GM21515 (cell line): Measurements from ENCODE around the gene NAGPA.
A peak's percentile ranks its signal among the peaks of the same experiment; 100 is the strongest.
"Not testable (repeated sequence)": the region's sequence is repeated elsewhere in the genome, so short reads cannot be mapped to it uniquely, and the experiment has no call there.

Source experiments
- ATAC-seq: cut with Tn5 transposase; IDR thresholded peaks from one replicate; pipeline ENCODE4 v1.9.1; 2021; ENCODE audit not compliant: unreplicated experiment

The NAGPA gene

GRCh38 chr16:5062051-5062450 lies 28.3 kb upstream of the NAGPA start:
- no peak for ATAC-seq

GRCh38 chr16:5060073-5060641 lies 26.4 kb upstream of the NAGPA start:
- no peak for ATAC-seq

DNA sequence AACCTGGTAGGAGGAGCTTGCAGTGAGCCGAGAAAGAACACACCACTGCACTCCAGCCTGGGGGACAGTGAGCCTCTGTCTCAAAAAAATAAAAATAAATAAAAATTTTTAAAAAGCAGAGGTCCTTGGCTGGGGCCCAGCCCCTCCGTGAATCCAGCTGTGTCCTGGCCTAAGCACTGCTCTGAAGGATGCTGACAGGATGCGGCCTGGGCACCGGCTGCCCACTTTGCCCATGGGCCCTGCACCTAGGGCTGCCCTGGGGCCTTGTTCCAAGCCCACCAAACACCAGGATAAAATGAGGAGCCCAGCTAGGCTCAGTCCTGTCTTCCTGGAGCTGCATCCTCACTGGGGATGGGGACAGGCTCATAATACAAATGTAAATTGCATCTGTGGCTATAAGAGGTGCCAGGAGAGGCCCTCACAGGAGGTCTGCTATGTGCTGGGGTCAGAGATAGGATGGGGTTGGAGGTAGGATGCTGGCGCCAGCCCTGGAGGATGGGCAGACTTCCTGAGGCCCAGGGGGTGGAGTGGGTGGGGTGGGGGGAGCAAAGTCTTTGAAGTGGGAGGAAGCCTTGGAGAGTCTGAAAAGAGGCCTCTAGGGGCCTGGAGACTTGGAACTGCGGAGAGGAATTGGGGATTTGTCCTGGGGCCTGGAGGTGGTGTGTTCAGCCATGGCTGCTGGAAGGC lies 25.8 kb upstream of the NAGPA start:
- ATAC-seq = no peak

DNA sequence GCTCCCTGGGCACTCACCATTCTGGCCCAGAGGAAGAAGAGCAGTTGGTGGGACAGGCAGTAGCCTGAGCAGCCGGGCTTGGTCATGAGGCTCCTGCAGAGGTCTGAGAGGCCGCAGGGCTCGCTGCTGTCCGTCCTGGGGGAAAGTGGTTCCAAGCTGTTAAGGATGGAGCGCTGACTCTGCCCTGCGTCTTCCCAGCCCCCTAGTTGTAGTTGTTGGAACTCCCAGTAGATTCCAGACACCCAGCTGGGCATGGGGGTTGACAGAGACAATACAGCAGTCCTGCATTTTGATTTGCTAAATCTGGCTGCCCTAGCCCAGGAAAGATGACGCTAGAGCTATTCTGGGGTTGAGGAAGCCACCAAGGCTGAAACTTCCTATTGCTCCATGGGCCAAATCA lies 24.7 kb upstream of the NAGPA start:
- ATAC-seq = no peak

- ATAC-seq = peak; percentile 54
Measured at GRCh38 chr16:5056352-5056751, 22.6 kb upstream of the NAGPA start.

DNA sequence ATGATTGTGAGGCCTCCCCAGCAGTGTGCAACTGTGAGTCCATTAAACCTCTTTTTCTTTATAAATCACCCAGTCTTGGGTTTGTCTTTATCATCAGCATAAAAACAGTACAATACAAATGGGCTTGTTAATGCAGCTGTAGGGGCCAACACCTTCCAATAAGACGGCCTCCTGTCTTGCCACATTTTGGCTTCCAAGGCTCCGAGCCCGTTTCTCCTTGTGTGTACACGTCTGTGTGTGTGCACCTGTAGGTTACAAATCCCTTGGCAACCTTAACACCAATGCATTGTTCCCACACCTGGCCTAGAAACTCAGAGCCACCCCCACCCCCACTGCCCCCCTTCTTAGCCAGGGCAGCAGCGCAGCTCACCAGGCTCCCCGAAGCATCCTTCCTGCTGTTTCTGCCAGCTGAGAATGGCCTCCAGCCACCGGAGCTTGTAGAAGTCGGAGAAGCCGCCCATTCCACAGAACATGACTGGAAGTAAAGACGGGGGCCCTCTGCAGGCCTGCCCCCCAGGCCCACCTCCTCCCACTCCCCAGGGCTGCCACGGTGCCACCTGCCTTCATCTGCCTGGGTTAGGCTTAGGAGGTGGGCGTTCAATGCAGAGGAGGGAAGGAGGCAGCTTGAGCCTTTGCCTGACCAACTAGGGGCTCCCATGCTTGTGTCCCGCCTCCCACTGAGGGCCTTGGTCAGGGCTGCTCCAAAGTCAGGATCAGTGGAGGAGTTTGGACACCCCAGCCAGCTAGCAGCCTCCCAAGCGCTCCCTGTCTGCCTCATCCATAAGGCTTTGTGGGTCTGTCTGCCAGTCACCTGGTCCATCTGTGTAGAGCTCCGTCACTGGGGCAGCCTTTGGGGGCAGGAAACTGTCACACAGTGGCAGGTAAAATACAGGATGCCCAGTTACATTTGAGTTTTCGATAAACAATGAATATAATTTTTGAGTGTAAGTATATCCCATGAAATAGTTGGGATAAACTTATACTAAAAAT lies 21.4 kb upstream of the NAGPA start:
- ATAC-seq = no peak

DNA sequence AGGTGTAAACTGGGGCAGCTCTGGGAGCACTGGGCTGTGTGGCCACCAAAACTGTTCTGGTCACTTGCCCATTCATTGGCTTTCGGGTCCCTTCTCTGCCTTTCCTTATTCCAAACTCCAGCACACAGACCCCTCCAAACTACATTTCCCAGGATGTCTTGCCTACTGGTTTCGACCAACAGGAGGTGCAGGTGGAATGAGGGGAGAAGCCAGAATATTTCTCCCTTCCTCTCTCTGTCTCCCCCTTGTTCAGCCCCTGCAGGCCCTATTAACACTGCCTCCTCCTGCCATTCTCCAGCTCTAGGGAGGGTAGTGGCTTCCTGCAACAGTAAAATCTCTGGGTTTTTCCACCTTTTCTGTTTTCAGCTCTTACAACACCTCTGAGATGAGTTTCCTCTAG lies 13.2 kb upstream of the NAGPA start:
- no peak for ATAC-seq

DNA sequence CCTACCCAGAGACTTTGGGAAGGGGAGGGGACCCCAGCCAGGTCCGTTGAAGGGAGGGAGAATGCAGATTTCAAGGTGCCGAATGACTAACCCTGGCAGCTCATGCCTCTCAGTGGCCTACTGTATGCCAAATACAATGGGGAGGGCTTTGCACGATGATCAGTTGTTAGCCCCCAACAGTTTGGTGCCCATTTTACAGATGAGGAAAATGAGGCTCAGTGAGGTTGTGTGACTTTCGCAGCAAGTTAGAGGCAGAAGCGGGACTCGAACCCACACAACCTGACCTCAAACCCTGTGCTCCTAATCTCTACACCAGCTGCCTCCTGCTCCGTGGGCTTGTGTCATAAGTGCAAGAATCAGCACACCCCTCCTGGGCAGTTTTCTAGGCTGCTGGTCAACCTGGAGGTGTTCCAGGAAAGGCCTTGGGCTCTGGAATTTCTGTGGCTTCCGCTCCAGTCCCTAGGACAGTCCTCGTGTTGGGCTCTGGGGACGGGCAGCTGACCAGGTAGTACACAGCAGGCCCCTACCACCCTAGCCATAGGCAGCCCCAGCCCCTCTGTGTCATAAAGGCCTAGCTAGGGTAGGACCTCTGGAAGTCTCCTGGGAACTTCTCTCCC lies 11.9 kb upstream of the NAGPA start:
- ATAC-seq = no peak

DNA sequence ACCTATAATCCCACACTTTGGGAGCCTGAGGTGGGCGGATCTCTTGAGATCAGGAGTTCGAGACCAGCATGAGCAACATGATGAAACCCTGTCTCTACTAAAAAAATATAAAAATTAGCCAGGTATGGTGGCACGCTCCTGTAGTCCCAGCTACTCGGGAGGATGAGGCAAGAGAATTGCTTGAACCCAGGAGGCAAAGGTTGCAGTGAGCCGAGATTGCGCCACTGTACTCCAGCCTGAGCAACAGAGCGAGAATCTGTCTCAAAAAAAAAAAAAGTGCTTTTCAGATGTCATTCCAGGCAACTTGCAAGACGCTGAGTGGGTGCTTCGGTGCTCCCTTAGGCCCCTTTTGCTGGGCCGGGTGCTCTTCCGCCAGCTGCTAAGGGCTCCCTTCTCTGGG lies 10.8 kb upstream of the NAGPA start:
- not testable (repeated sequence) for ATAC-seq

- no peak for ATAC-seq
Measured at GRCh38 chr16:5044011-5044540, 10.3 kb upstream of the NAGPA start.

DNA sequence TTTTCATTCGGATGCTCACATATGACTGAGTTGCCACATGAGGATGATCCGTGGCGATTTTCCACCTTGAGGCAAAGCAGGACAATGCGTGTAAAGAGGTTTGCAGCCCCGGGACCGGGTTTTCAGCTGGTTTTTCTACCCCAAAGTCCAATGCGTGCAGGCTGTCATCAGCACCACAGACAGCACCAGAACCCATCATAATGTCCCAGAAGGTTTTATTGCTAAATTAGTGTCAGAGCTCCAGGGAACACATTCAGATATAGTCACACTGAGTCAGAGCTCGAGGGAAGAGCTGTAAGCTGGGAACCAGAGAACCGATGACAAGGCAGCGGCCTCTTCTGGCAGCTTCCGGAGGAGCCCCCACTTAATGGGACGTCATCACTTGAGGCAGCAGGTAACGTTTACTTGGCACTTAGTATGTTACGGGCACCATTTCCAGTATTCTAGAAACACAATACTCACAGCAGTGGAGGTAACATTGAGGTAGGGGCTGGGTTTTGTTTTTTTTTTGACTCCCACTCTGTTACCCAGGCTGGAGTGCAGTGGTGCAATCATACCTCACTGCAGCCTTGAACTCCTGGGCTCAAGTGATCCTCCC lies 8.9 kb upstream of the NAGPA start:
- ATAC-seq = no peak

GRCh38 chr16:5041600-5042133 lies 7.9 kb upstream of the NAGPA start:
- ATAC-seq = no peak

DNA sequence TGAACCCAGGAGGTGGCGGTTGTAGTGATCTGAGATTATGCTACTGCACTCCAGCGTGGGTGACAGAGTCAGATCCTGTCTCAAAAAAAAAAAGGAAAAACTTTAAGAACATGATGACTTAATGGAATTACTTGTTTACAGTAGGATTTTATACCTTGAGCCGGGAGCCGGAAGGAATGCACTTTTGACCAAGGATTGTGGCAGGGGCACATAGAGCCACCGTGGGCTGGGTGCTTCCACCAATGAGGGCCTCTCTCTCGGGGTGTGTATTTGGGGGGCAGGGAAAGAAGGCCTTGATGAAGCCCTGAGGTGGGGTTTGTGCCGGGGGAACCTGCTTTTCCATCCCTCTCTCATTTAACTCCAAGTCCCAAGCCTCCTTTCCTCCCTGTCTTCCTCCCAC lies 6.7 kb upstream of the NAGPA start:
- no peak for ATAC-seq

- ATAC-seq = no peak
Measured at GRCh38 chr16:5036228-5037156, 2.8 kb upstream of the NAGPA start.

DNA sequence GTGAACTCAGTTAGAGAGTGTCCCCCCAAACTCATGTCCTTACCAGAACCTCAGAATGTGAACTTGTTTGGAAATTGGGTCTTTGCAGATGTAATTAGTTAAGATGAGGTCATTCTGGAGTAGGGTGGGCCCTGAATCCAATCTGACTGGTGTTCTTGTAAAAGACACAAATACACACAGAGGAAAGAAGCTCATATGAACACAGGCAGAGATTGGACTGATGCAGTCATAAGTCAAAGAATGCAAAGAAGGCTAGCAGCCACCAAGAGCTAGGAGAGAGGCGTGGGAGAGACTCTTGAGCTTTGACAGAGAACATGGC lies 2.1 kb upstream of the NAGPA start:
- ATAC-seq = no peak

- no peak for ATAC-seq
Measured at GRCh38 chr16:5034167-5034523, 410 bp upstream of the NAGPA start.

- no peak for ATAC-seq
Measured at GRCh38 chr16:5032748-5033167, 977 bp downstream of the NAGPA start.

DNA sequence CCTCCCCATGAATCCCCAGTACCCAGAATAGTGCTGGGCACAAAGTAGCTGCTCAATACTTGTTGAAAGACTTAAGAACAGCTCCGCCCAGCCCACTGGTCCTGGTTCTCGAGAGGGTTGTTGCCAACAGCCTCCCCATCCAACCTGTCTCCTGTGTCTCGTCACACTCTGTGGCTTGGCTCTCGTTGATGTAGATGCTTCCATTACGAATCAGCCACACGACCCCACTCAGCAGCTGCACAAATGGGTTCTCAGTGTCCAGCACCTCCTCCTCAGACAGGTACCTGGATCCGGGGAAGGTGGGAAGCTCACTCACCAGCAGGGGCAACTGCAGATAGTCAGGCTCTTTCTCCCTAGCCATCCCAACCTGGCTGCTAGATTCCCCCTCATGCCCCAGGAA lies 2.1 kb downstream of the NAGPA start:
- no peak for ATAC-seq

DNA sequence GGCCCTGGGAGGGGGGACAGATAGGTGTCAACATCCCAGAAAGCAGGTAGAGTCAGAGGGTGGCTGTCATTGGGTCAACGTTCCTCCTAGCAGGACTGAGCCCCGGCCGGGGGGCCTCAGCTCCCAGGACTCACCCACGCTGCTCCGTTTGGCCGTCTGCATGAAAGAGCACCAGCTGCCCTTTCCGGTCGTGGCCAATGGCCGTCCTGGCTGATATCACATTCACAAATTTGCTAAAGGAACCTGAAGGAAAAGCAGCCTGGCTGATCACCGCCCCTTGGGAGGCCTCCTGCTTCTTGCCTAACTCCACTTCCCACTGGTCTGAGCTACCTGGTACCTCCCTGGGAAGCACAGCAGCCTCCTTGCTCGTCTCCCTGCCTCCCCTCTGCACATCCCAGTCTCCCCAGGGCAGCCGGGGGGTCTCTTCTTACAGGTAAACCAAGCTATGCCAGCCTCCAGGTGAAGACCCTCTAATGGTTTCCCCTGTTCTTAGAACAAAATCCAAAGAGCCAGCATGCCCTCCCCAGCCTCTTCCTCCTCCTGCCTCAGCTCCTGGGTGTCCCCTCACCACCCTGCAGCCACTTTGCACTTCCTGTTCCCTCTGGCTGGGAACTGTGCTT lies 3.4 kb downstream of the NAGPA start:
- ATAC-seq = no peak
